Osteoblast (primary cell): Measurements from ENCODE around the gene PCDHB12. TPM values are rescaled to one million over a fixed set of nuclear protein-coding genes. Genes with fewer than 3 reads are reported as not detected.
"Not testable (repeated sequence)": the region's sequence is repeated elsewhere in the genome, so short reads cannot be mapped to it uniquely, and the experiment has no call there.

ENCODE experiments used
- DNase-seq: peaks from one replicate; pipeline ENCODE4 v3.0.0; 2011; ENCODE audit warnings: low spot score, mixed read lengths; ENCODE audit not compliant: insufficient read length; ENCODE audit errors: missing footprints
- H2AFZ ChIP-seq: 2 replicates; pipeline ENCODE4 v1.6.0; 2011; ENCODE audit warnings: mild to moderate bottlenecking, low read length
- H3K27ac ChIP-seq: 2 replicates; pipeline ENCODE4 v1.5.1; 2011; ENCODE audit warnings: mild to moderate bottlenecking, low read depth, low read length, moderate library complexity
- H3K27me3 ChIP-seq: 2 replicates; pipeline ENCODE4 v1.6.0; 2012; ENCODE audit warnings: mild to moderate bottlenecking, control low read depth, inconsistent platforms, low read length, moderate library complexity; ENCODE audit not compliant: insufficient read depth
- H3K36me3 ChIP-seq: 2 replicates; pipeline ENCODE4 v1.5.1; 2011; ENCODE audit warnings: mild to moderate bottlenecking, low read length, control low read depth, moderate library complexity; ENCODE audit not compliant: insufficient read depth
- H3K4me1 ChIP-seq: 2 replicates; pipeline ENCODE4 v1.5.1; 2011; ENCODE audit warnings: mild to moderate bottlenecking, low read length, control low read depth, moderate library complexity; ENCODE audit not compliant: insufficient read depth
- H3K4me2 ChIP-seq: 2 replicates; pipeline ENCODE4 v1.6.0; 2011; ENCODE audit warnings: mild to moderate bottlenecking, low read length; ENCODE audit not compliant: insufficient read depth
- H3K4me3 ChIP-seq: fragments of 200-600 bp; sonication (generic); 3 replicates; pipeline ENCODE4 v1.5.1; 2012; ENCODE audit warnings: mild to moderate bottlenecking, low read length, inconsistent platforms; ENCODE audit not compliant: insufficient read depth
- H3K79me2 ChIP-seq: 2 replicates; pipeline ENCODE4 v1.6.0; 2012; ENCODE audit warnings: mild to moderate bottlenecking, low read length, control low read depth, inconsistent platforms; ENCODE audit not compliant: insufficient read depth
- H3K9me3 ChIP-seq: 2 replicates; pipeline ENCODE4 v1.5.1; 2011; ENCODE audit warnings: low read depth, low read length, control low read depth
- H4K20me1 ChIP-seq: 2 replicates; pipeline ENCODE4 v1.6.0; 2012; ENCODE audit warnings: mild to moderate bottlenecking, low read length, control low read depth; ENCODE audit not compliant: insufficient read depth
- CTCF ChIP-seq: IDR thresholded peaks from 2 replicates; pipeline ENCODE4 v1.5.1; 2011; ENCODE audit warnings: mild to moderate bottlenecking, low read depth, low read length, moderate library complexity; ENCODE audit errors: extremely low read depth
- total RNA-seq: library from RNA; depleted of rRNA; stranded (reverse); fragments of >200 nt; gene quantifications from 2 replicates; pipeline ENCODE4 v1.2.3, GENCODE V29; 2012

Gene PCDHB12
- total RNA-seq, 1 donor, result 0.72 TPM

GRCh38 chr5:141177577-141178191 is 30.8 kb upstream of the PCDHB12 start, which contains the start of gene PCDHB8:
TSS of gene PCDHB8 (plus strand) at chr5:141177790. CDS start at chr5:141178035, 245 bp downstream.
- not testable (repeated sequence) for H2AFZ ChIP-seq, DNase-seq, H3K79me2 ChIP-seq, H3K4me1 ChIP-seq, H4K20me1 ChIP-seq, H3K27ac ChIP-seq, H3K9me3 ChIP-seq, H3K4me2 ChIP-seq, H3K36me3 ChIP-seq, H3K27me3 ChIP-seq, H3K4me3 ChIP-seq
- TF ChIP-seq CTCF, result peak; percentile 17

GRCh38 chr5:141179371-141179770 is 29.1 kb upstream of the PCDHB12 start:
- not testable (repeated sequence) for H3K36me3 ChIP-seq, H3K27me3 ChIP-seq, H3K4me1 ChIP-seq, DNase-seq, H4K20me1 ChIP-seq, H3K9me3 ChIP-seq, H3K79me2 ChIP-seq, H3K4me3 ChIP-seq, H3K27ac ChIP-seq, H2AFZ ChIP-seq, H3K4me2 ChIP-seq

- H3K79me2 ChIP-seq, DNase-seq, H3K4me2 ChIP-seq: not testable (repeated sequence)
Observed at GRCh38 chr5:141179876-141180275, 28.6 kb upstream of the PCDHB12 start.

GRCh38 chr5:141180313-141180712 is 28.2 kb upstream of the PCDHB12 start:
- Histone ChIP-seq H3K27ac (no peak overlapping the region), H2AFZ (no peak overlapping the region), H3K79me2 (no peaks in the 10 kb centered on the region), H3K4me3 (no peak overlapping the region), H3K4me1 (no peaks in the 10 kb centered on the region), H3K27me3 (no peaks in the 10 kb centered on the region), H3K4me2 (no peak overlapping the region), H3K36me3 (no peaks in the 10 kb centered on the region), H4K20me1 (no peaks in the 10 kb centered on the region), H3K9me3 (no peaks in the 10 kb centered on the region)
- no peak for DNase-seq
- no peak for TF ChIP-seq CTCF

More at GRCh38 chr5:141179876-141180275, 28.6 kb upstream of the PCDHB12 start:
- not testable (repeated sequence) for H3K27ac ChIP-seq, H4K20me1 ChIP-seq, H3K36me3 ChIP-seq, H3K4me3 ChIP-seq, H2AFZ ChIP-seq, H3K27me3 ChIP-seq, H3K4me1 ChIP-seq, H3K9me3 ChIP-seq

GRCh38 chr5:141182248-141182647 is 26.3 kb upstream of the PCDHB12 start, which contains the start of gene PCDHB16:
TSS of gene PCDHB16 (plus strand) at chr5:141182387. CDS start at chr5:141182560, 173 bp downstream.
- Histone ChIP-seq H2AFZ (peak within 1 kb of the TSS; percentile 72), H3K27ac (no peak within 1 kb of the TSS), H3K79me2 (no peaks in the 10 kb centered on the region), H3K4me2 (peak within 1 kb of the TSS; percentile 47), H3K4me1 (no peaks in the 10 kb centered on the region), H3K36me3 (no peaks in the 10 kb centered on the region), H3K9me3 (no peaks in the 10 kb centered on the region), H4K20me1 (no peaks in the 10 kb centered on the region), H3K27me3 (no peaks in the 10 kb centered on the region), H3K4me3 (peak within 1 kb of the TSS; percentile 42)
- TF ChIP-seq CTCF, result peak; percentile 52
- DNase-seq, result peak; percentile 71

GRCh38 chr5:141184117-141184855 is 24.2 kb upstream of the PCDHB12 start:
- H3K9me3 ChIP-seq, H3K27me3 ChIP-seq, H3K4me2 ChIP-seq, DNase-seq, H3K79me2 ChIP-seq, H3K4me3 ChIP-seq, H3K4me1 ChIP-seq, H4K20me1 ChIP-seq, H3K27ac ChIP-seq, H2AFZ ChIP-seq, H3K36me3 ChIP-seq: not testable (repeated sequence)
